GM12801 (cell line): ENCODE measurements around the gene ATP11A.

Experiments used
- CTCF ChIP-seq: IDR thresholded peaks from one replicate; pipeline ENCODE4 v1.5.1; 2011; ENCODE audit warnings: control low read depth; ENCODE audit not compliant: insufficient read length; ENCODE audit errors: extremely low read depth

ATP11A gene

GRCh38 chr13:112727581-112727980, 37.7 kb downstream of the ATP11A start:
- TF ChIP-seq CTCF: no peak

GRCh38 chr13:112728375-112729126, 38.7 kb downstream of the ATP11A start:
- no peak for TF ChIP-seq CTCF

DNA sequence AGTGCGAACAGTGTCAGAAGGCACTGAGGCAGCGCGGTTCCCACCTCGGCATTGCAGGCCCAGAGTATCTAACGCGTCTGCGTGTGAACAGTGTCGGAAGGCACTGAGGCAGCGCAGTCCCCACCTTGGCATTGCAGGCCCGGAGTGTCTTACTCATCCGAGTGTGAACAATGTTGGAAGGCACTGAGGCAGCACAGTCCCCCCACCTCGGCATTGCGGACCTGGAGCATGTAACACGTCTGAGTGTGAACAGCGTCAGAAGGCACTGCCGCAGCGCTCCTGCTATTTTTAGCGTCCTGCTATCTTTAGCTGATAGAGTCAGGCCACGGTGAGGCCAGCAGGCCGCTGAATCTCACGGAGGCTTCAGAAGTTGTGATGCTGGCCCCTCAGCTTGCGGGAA, 39.6 kb downstream of the ATP11A start:
- TF ChIP-seq CTCF: no peak

- TF ChIP-seq CTCF: no peak
Observed at GRCh38 chr13:112730157-112730671, 40.4 kb downstream of the ATP11A start.

GRCh38 chr13:112731667-112732616, 42.1 kb downstream of the ATP11A start:
- no peak for TF ChIP-seq CTCF

GRCh38 chr13:112732679-112733078, 42.8 kb downstream of the ATP11A start:
- TF ChIP-seq CTCF: no peak

DNA sequence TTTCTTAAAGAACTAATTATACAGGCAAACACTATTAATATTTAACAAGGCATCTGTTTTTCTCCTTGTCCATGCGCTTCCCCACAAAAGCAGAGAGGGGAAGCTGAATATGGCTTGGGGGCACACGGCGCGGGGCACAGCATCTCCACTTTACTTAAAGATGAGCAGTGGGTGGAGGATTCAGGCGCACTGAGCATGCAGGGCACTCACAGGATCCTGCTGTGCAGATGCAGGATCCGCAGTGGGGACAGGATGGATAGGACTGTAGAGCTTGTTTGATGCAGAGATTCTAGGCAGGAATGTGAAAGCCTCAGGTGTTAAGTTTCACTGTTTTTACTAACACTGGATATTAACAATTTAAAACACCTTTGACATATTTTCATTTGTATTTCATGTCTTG, 43.3 kb downstream of the ATP11A start:
- no peak for TF ChIP-seq CTCF
